ENCODE measurements around the gene AQP1. TPM values are rescaled to one million over a fixed set of nuclear protein-coding genes. Genes with fewer than 3 reads are reported as not detected.

AQP1 gene
- total RNA-seq, 4 donors from 2014 or later: 439 to 589 (median 503) TPM

GRCh38 chr7:30874656-30875302, 36.9 kb upstream of the AQP1 start:
- Histone ChIP-seq H3K36me3 (peaks cover 0 to 70% of the 10 kb centered on the region in 2 donors), H3K4me1 (peaks cover 0 to 48% (median 0%) of the 10 kb centered on the region in 3 donors), H3K4me3 (no peak overlapping the region), H3K9me3 (no peaks in the 10 kb centered on the region), H3K27ac (no peak overlapping the region), H3K27me3 (no peaks in the 10 kb centered on the region)
- TF ChIP-seq EP300 (IDR thresholded peaks at IDR 0.05) (no peak), POLR2AphosphoS5 (IDR thresholded peaks at IDR 0.05) (no peak), POLR2A (IDR thresholded peaks at IDR 0.05) (no peak)
- TF ChIP-seq, protein P1, sequence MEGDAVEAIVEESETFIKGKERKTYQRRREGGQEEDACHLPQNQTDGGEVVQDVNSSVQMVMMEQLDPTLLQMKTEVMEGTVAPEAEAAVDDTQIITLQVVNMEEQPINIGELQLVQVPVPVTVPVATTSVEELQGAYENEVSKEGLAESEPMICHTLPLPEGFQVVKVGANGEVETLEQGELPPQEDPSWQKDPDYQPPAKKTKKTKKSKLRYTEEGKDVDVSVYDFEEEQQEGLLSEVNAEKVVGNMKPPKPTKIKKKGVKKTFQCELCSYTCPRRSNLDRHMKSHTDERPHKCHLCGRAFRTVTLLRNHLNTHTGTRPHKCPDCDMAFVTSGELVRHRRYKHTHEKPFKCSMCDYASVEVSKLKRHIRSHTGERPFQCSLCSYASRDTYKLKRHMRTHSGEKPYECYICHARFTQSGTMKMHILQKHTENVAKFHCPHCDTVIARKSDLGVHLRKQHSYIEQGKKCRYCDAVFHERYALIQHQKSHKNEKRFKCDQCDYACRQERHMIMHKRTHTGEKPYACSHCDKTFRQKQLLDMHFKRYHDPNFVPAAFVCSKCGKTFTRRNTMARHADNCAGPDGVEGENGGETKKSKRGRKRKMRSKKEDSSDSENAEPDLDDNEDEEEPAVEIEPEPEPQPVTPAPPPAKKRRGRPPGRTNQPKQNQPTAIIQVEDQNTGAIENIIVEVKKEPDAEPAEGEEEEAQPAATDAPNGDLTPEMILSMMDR (IDR thresholded peaks at IDR 0.05): no peak
- 79 to 89% methylated on average over 3 to 5 of the region's 5 CpGs for WGBS, 2 donors (ENCODE audit: low coverage in 1 of 2)
- no peak for ATAC-seq

- no peak for ATAC-seq
- Histone ChIP-seq H3K4me1 (peaks cover 0 to 49% (median 0%) of the 10 kb centered on the region in 3 donors), H3K27me3 (no peaks in the 10 kb centered on the region), H3K9me3 (no peaks in the 10 kb centered on the region), H3K4me3 (no peak overlapping the region), H3K27ac (peak overlapping the region in 3 of 4 donors; percentile 15 to 41 (median 37)), H3K36me3 (peaks cover 0 to 54% of the 10 kb centered on the region in 2 donors)
- 62 to 64% methylated on average over 2 to 5 of the region's 9 CpGs for WGBS, 2 donors (ENCODE audit: low coverage in 1 of 2)
- no peak for TF ChIP-seq EP300 (IDR thresholded peaks at IDR 0.05)
- TF ChIP-seq POLR2AphosphoS5 (IDR thresholded peaks at IDR 0.05): no peak
- no peak for TF ChIP-seq POLR2A (IDR thresholded peaks at IDR 0.05)
- TF ChIP-seq, protein P1 (IDR thresholded peaks at IDR 0.05): no peak
Observed at GRCh38 chr7:30877015-30877769, 34.5 kb upstream of the AQP1 start.

DNA sequence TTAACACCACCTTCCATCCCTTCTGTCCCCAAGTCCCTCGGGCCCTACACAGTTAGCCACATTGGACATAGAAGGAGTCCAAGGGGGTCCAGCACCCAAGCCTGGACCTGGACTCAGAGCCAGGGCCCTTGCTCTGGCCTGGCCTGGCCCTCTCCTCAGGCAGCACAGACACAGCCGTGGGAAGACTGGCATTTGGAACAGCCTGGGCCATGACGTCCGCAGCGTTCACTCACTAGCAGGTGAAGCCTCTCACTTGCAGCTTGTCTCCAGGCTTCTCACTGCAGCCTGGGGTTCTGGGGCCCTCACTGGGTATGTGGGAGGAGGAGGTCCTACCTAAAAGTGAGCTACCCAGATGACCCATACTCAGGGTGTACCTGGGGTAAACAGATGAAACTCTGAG, 33.7 kb upstream of the AQP1 start:
- Histone ChIP-seq H3K9me3 (no peaks in the 10 kb centered on the region), H3K27ac (peak overlapping the region in 2 of 4 donors; percentile 68 to 71), H3K4me1 (peaks cover 0 to 49% (median 0%) of the 10 kb centered on the region in 3 donors), H3K36me3 (peaks cover 0 to 53% of the 10 kb centered on the region in 2 donors), H3K4me3 (no peak overlapping the region), H3K27me3 (no peaks in the 10 kb centered on the region)
- no peak for ATAC-seq
- WGBS, 2 donors (ENCODE audit: low coverage in 1 of 2): no CpG with 5 or more reads among the region's 5 CpGs
- TF ChIP-seq POLR2AphosphoS5 (IDR thresholded peaks at IDR 0.05) (no peak), EP300 (IDR thresholded peaks at IDR 0.05) (no peak), POLR2A (IDR thresholded peaks at IDR 0.05) (no peak)
- TF ChIP-seq, protein P1 (IDR thresholded peaks at IDR 0.05): no peak

- Histone ChIP-seq H3K27me3 (no peaks in the 10 kb centered on the region), H3K4me3 (no peak overlapping the region), H3K9me3 (no peaks in the 10 kb centered on the region), H3K27ac (peak overlapping the region; percentile 5 to 72 (median 70)), H3K4me1 (peaks cover 0 to 53% (median 0%) of the 10 kb centered on the region in 3 donors), H3K36me3 (peaks cover 0 to 53% of the 10 kb centered on the region in 2 donors)
- ATAC-seq: no peak
- 56 to 57% methylated on average over 9 to 14 of the region's 14 CpGs for WGBS, 2 donors (ENCODE audit: low coverage in 1 of 2)
- TF ChIP-seq POLR2A (IDR thresholded peaks at IDR 0.05) (no peak), POLR2AphosphoS5 (IDR thresholded peaks at IDR 0.05) (no peak), EP300 (IDR thresholded peaks at IDR 0.05) (no peak)
- TF ChIP-seq, protein P1 (IDR thresholded peaks at IDR 0.05): no peak
Observed at GRCh38 chr7:30879139-30880124, 32.2 kb upstream of the AQP1 start.

All from gastroesophageal sphincter (tissue), 4 donors.